Neural progenitor cell (in vitro differentiated cells): ENCODE results near the gene EXOSC9. TPM values are rescaled to one million over a fixed set of nuclear protein-coding genes. Genes with fewer than 3 reads are reported as not detected.

Experiments used
- DNase-seq: peaks from one replicate; pipeline ENCODE4 v3.0.0-alpha.2; 2016; ENCODE audit warnings: low spot score
- H2AFZ ChIP-seq: fragments of 200-600 bp; sonication (generic); replicated peaks from 2 replicates; pipeline ENCODE4 v1.6.1; 2016; ENCODE audit warnings: antibody characterized with exemption
- H3F3A ChIP-seq: fragments of 200-600 bp; sonication (generic); 2 replicates; pipeline ENCODE4 v1.6.1; 2016; ENCODE audit warnings: antibody characterized with exemption, low read depth
- H3K27ac ChIP-seq: fragments of 200-600 bp; sonication (generic); 2 replicates; pipeline ENCODE4 v1.5.1; 2016; ENCODE audit warnings: mild to moderate bottlenecking
- H3K27me3 ChIP-seq: fragments of 200-600 bp; sonication (generic); 2 replicates; pipeline ENCODE4 v1.6.1; 2016; ENCODE audit warnings: mild to moderate bottlenecking, moderate library complexity
- H3K36me3 ChIP-seq: fragments of 200-600 bp; sonication (generic); 2 replicates; pipeline ENCODE4 v1.5.1; 2016
- H3K4me1 ChIP-seq: fragments of 200-600 bp; sonication (generic); 2 replicates; pipeline ENCODE4 v1.6.1; 2016; ENCODE audit warnings: mixed run types
- H3K4me2 ChIP-seq: fragments of 200-600 bp; sonication (generic); 2 replicates; pipeline ENCODE4 v1.6.1; 2016
- H3K4me3 ChIP-seq: fragments of 200-600 bp; sonication (generic); 2 replicates; pipeline ENCODE4 v1.5.1; 2016
- H3K79me2 ChIP-seq: fragments of 200-600 bp; sonication (generic); 2 replicates; pipeline ENCODE4 v1.6.1; 2016; ENCODE audit warnings: low read depth
- H3K9ac ChIP-seq: fragments of 200-600 bp; sonication (generic); 2 replicates; pipeline ENCODE4 v1.6.1; 2016
- H3K9me3 ChIP-seq: fragments of 200-600 bp; sonication (generic); 2 replicates; pipeline ENCODE4 v1.5.1; 2016; ENCODE audit warnings: low read depth
- H4K20me1 ChIP-seq: fragments of 200-600 bp; sonication (generic); 2 replicates; pipeline ENCODE4 v1.6.1; 2016; ENCODE audit warnings: low read depth
- H3K27ac Mint-ChIP-seq: 3 replicates; pipeline ENCODE4 v1.8.0; 2021; ENCODE audit warnings: mixed read lengths
- H3K27me3 Mint-ChIP-seq: 2 replicates; pipeline ENCODE4 v1.8.0; 2022; ENCODE audit warnings: low read depth, mild to moderate bottlenecking, inconsistent platforms, moderate library complexity, mixed read lengths; ENCODE audit not compliant: insufficient read depth
- H3K36me3 Mint-ChIP-seq: 3 replicates; pipeline ENCODE4 v1.8.0; 2021; ENCODE audit warnings: mixed read lengths
- H3K4me1 Mint-ChIP-seq: 3 replicates; pipeline ENCODE4 v1.8.0; 2021; ENCODE audit warnings: mixed read lengths
- H3K4me3 Mint-ChIP-seq: 3 replicates; pipeline ENCODE4 v1.8.0; 2021; ENCODE audit warnings: mild to moderate bottlenecking, moderate library complexity, mixed read lengths
- H3K9me3 Mint-ChIP-seq: 3 replicates; pipeline ENCODE4 v1.8.0; 2020; ENCODE audit warnings: mixed read lengths
- EZH2 ChIP-seq: fragments of 200-600 bp; sonication (generic); IDR thresholded peaks from 2 replicates; pipeline ENCODE4 v1.6.1; 2017; ENCODE audit warnings: antibody characterized with exemption, mild to moderate bottlenecking, moderate library complexity
- EZH2phosphoT487 ChIP-seq: fragments of 200-600 bp; sonication (generic); IDR thresholded peaks from 2 replicates; pipeline ENCODE4 v1.6.1; 2017; ENCODE audit warnings: antibody characterized with exemption
- total RNA-seq: library from RNA; depleted of rRNA; stranded (reverse); fragments of >200 nt; gene quantifications from 2 replicates; pipeline ENCODE4 v1.2.3, GENCODE V29; 2015; ENCODE audit warnings: low replicate concordance
- TF ChIP-seq, protein P1 (sequence below): fragments of 200-600 bp; sonication (generic); IDR thresholded peaks from 2 replicates; pipeline ENCODE4 v1.5.1; 2017; ENCODE audit warnings: antibody characterized with exemption, mild to moderate bottlenecking

The EXOSC9 gene
- total RNA-seq, 1 donor from 2014 or later = 115 TPM

DNA sequence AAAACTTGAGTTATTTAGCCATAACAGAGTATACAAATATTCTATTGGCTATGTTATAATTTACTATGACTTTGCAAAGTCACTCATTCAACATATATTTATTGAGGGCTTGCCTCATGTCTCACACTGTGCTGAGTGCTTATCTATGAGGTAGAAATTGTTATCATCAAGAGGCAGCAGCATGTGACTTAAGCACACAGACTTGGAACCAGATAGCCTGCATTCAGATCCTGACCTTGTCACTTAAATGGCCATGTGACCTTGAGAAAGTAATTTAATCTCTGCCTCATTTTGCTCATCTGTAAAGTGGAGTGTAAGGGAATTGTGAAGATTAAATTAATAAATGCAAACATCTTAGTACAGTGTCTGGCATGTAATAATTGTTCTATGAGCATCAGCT, 10.1 kb upstream of the EXOSC9 start:
- Histone ChIP-seq H3K79me2 (no peaks in the 10 kb centered on the region), H3F3A (no peaks in the 10 kb centered on the region), H2AFZ (no peak overlapping the region), H3K9me3 (no peaks in the 10 kb centered on the region), H3K9ac (no peak overlapping the region), H3K36me3 (no peaks in the 10 kb centered on the region), H3K4me3 (no peak overlapping the region), H4K20me1 (no peaks in the 10 kb centered on the region), H3K4me2 (no peak overlapping the region), H3K4me1 (no peaks in the 10 kb centered on the region), H3K27me3 (no peaks in the 10 kb centered on the region), H3K27ac (no peak overlapping the region)
- DNase-seq = no peak
- Mint-ChIP-seq H3K36me3 (no peaks in the 10 kb centered on the region), H3K4me1 (peaks cover 1% of the 10 kb centered on the region), H3K4me3 (no peak overlapping the region), H3K27me3 (peaks cover 2% of the 10 kb centered on the region), H3K9me3 (no peaks in the 10 kb centered on the region), H3K27ac (no peak overlapping the region)
- TF ChIP-seq EZH2phosphoT487 (no peak), EZH2 (no peak)
- TF ChIP-seq, protein P1, sequence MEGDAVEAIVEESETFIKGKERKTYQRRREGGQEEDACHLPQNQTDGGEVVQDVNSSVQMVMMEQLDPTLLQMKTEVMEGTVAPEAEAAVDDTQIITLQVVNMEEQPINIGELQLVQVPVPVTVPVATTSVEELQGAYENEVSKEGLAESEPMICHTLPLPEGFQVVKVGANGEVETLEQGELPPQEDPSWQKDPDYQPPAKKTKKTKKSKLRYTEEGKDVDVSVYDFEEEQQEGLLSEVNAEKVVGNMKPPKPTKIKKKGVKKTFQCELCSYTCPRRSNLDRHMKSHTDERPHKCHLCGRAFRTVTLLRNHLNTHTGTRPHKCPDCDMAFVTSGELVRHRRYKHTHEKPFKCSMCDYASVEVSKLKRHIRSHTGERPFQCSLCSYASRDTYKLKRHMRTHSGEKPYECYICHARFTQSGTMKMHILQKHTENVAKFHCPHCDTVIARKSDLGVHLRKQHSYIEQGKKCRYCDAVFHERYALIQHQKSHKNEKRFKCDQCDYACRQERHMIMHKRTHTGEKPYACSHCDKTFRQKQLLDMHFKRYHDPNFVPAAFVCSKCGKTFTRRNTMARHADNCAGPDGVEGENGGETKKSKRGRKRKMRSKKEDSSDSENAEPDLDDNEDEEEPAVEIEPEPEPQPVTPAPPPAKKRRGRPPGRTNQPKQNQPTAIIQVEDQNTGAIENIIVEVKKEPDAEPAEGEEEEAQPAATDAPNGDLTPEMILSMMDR = no peak

DNA sequence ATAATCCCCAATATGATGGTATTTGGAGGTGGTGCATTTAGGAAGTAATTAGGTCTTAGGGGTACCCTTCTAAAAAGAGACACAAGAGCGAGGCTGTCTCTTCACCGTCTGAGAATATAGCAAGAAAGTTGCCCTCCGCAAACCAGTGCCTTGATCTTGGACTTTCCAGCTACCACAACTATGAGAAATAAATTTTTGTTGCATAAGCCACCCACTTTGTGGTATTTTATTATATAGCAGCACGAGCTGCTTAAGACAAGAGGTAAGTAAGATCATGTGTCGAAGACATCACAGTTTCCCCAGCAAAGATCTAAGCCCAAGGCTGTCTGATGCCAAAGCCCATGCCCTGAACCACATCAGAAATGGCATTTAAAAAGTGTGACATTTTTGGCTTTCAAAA, 9.6 kb upstream of the EXOSC9 start:
- Histone ChIP-seq H3K79me2 (no peaks in the 10 kb centered on the region), H3K9ac (no peak overlapping the region), H3K4me3 (no peak overlapping the region), H3K4me1 (peaks cover 5% of the 10 kb centered on the region), H3K27ac (no peak overlapping the region), H3K4me2 (no peak overlapping the region), H3F3A (no peaks in the 10 kb centered on the region), H3K36me3 (no peaks in the 10 kb centered on the region), H2AFZ (no peak overlapping the region), H4K20me1 (no peaks in the 10 kb centered on the region), H3K9me3 (no peaks in the 10 kb centered on the region), H3K27me3 (no peaks in the 10 kb centered on the region)
- TF ChIP-seq EZH2 (no peak), EZH2phosphoT487 (no peak)
- TF ChIP-seq, protein P1 = no peak
- Mint-ChIP-seq H3K36me3 (no peaks in the 10 kb centered on the region), H3K4me3 (no peak overlapping the region), H3K4me1 (peaks cover 5% of the 10 kb centered on the region), H3K9me3 (no peaks in the 10 kb centered on the region), H3K27me3 (peaks cover 2% of the 10 kb centered on the region), H3K27ac (no peak overlapping the region)
- no peak for DNase-seq

DNA sequence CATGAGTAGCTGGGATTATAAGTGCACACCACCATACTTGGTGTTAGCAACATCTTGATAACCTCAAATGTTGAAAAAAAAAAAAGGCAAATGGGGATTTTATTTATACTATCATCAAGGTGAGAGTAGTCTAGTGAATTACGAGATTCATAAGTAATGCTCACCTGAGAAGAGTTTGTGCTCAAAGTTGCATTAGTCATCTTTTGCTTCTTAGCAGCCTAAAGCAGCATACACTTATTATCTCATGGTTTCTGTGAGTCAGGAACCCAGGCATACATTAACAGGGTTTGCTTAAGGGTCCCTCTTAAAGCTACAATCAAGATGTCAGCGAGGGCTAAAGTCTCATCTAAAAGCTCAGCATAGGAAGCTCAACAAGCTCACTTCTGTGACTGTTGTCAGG, 8.2 kb upstream of the EXOSC9 start:
- no peaks in the 10 kb centered on the region for H4K20me1 ChIP-seq
- H3K27ac Mint-ChIP-seq = no peak overlapping the region
- DNase-seq = no peak
- no peak overlapping the region for H3K4me3 Mint-ChIP-seq
- no peak overlapping the region for H3K4me3 ChIP-seq
- peaks cover 9% of the 10 kb centered on the region for H3K4me1 ChIP-seq
- no peak overlapping the region for H3K4me2 ChIP-seq
- no peak overlapping the region for H3K9ac ChIP-seq
- no peaks in the 10 kb centered on the region for H3K36me3 ChIP-seq
- no peak overlapping the region for H2AFZ ChIP-seq
- H3K27me3 Mint-ChIP-seq = peaks cover 2% of the 10 kb centered on the region
- H3K36me3 Mint-ChIP-seq = no peaks in the 10 kb centered on the region
- H3K9me3 Mint-ChIP-seq = no peaks in the 10 kb centered on the region
- H3K9me3 ChIP-seq = no peaks in the 10 kb centered on the region
- H3K79me2 ChIP-seq = no peaks in the 10 kb centered on the region
- no peak for TF ChIP-seq EZH2
- TF ChIP-seq, protein P1 = no peak
- no peak for TF ChIP-seq EZH2phosphoT487
- H3F3A ChIP-seq = no peaks in the 10 kb centered on the region
- H3K27ac ChIP-seq = no peak overlapping the region
- H3K4me1 Mint-ChIP-seq = peaks cover 5% of the 10 kb centered on the region
- no peaks in the 10 kb centered on the region for H3K27me3 ChIP-seq
